ENCODE measurements around the gene SPDL1.

- TF ChIP-seq EZH2phosphoT487 (IDR thresholded peaks at IDR 0.05; ENCODE audit: borderline replicate concordance, low read length) (no peak), CTCF (conservative IDR thresholded peaks at IDR 0.05; ENCODE audit: low read depth, low read length) (no peak)
Measured at GRCh38 chr5:169649486-169649885, 65.9 kb downstream of the SPDL1 start.
